ENCODE results near the gene GALT.

DNA sequence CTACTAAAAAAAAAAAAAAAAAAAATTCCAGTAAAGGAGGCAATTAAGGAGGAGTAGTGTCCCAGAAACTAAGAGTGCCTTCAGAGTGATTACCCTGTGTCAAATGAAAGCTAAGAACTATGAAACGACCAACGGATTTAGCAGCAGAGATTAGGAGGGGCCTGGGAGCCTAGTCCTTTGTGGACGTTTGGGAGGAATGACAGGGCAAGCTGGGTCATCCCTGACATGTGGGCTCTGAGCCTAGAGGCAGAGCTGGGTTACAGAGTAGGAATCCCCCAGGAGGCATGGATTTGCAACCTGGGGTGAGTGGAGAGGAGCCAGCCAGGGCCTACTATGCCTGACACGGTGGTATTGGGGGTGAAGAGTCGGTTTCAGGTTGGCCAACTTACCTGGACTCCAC is 13.3 kb upstream of the GALT start:
- TF ChIP-seq, protein P1, sequence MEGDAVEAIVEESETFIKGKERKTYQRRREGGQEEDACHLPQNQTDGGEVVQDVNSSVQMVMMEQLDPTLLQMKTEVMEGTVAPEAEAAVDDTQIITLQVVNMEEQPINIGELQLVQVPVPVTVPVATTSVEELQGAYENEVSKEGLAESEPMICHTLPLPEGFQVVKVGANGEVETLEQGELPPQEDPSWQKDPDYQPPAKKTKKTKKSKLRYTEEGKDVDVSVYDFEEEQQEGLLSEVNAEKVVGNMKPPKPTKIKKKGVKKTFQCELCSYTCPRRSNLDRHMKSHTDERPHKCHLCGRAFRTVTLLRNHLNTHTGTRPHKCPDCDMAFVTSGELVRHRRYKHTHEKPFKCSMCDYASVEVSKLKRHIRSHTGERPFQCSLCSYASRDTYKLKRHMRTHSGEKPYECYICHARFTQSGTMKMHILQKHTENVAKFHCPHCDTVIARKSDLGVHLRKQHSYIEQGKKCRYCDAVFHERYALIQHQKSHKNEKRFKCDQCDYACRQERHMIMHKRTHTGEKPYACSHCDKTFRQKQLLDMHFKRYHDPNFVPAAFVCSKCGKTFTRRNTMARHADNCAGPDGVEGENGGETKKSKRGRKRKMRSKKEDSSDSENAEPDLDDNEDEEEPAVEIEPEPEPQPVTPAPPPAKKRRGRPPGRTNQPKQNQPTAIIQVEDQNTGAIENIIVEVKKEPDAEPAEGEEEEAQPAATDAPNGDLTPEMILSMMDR (IDR thresholded peaks at IDR 0.05; ENCODE audit: low read depth, low read length, missing input control) = no peak
- TF ChIP-seq YY1 (IDR thresholded peaks at IDR 0.05) (no peak), RXRA (IDR thresholded peaks at IDR 0.05) (no peak), SP1 (IDR thresholded peaks at IDR 0.05) (no peak), RAD21 (IDR thresholded peaks at IDR 0.05) (no peak), FOXA1 (IDR thresholded peaks at IDR 0.05) (no peak), TAF1 (conservative IDR thresholded peaks at IDR 0.05) (no peak), GABPA (IDR thresholded peaks at IDR 0.05 in 1 of 2, conservative IDR thresholded peaks at IDR 0.05 in 1 of 2) (no peak), JUND (IDR thresholded peaks at IDR 0.05) (no peak), EGR1 (IDR thresholded peaks at IDR 0.05; ENCODE audit: low read depth in 2 of 2) (no peak)
- TF ChIP-seq, protein P2, sequence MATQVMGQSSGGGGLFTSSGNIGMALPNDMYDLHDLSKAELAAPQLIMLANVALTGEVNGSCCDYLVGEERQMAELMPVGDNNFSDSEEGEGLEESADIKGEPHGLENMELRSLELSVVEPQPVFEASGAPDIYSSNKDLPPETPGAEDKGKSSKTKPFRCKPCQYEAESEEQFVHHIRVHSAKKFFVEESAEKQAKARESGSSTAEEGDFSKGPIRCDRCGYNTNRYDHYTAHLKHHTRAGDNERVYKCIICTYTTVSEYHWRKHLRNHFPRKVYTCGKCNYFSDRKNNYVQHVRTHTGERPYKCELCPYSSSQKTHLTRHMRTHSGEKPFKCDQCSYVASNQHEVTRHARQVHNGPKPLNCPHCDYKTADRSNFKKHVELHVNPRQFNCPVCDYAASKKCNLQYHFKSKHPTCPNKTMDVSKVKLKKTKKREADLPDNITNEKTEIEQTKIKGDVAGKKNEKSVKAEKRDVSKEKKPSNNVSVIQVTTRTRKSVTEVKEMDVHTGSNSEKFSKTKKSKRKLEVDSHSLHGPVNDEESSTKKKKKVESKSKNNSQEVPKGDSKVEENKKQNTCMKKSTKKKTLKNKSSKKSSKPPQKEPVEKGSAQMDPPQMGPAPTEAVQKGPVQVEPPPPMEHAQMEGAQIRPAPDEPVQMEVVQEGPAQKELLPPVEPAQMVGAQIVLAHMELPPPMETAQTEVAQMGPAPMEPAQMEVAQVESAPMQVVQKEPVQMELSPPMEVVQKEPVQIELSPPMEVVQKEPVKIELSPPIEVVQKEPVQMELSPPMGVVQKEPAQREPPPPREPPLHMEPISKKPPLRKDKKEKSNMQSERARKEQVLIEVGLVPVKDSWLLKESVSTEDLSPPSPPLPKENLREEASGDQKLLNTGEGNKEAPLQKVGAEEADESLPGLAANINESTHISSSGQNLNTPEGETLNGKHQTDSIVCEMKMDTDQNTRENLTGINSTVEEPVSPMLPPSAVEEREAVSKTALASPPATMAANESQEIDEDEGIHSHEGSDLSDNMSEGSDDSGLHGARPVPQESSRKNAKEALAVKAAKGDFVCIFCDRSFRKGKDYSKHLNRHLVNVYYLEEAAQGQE (IDR thresholded peaks at IDR 0.05) = no peak
- TF ChIP-seq, protein P3, sequence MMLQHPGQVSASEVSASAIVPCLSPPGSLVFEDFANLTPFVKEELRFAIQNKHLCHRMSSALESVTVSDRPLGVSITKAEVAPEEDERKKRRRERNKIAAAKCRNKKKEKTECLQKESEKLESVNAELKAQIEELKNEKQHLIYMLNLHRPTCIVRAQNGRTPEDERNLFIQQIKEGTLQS (IDR thresholded peaks at IDR 0.05) = no peak
- TF ChIP-seq, protein P4, sequence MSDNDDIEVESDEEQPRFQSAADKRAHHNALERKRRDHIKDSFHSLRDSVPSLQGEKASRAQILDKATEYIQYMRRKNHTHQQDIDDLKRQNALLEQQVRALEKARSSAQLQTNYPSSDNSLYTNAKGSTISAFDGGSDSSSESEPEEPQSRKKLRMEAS (IDR thresholded peaks at IDR 0.05) = no peak
- TF ChIP-seq, protein P5, sequence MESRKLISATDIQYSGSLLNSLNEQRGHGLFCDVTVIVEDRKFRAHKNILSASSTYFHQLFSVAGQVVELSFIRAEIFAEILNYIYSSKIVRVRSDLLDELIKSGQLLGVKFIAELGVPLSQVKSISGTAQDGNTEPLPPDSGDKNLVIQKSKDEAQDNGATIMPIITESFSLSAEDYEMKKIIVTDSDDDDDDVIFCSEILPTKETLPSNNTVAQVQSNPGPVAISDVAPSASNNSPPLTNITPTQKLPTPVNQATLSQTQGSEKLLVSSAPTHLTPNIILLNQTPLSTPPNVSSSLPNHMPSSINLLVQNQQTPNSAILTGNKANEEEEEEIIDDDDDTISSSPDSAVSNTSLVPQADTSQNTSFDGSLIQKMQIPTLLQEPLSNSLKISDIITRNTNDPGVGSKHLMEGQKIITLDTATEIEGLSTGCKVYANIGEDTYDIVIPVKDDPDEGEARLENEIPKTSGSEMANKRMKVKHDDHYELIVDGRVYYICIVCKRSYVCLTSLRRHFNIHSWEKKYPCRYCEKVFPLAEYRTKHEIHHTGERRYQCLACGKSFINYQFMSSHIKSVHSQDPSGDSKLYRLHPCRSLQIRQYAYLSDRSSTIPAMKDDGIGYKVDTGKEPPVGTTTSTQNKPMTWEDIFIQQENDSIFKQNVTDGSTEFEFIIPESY (IDR thresholded peaks at IDR 0.05) = no peak

Data from liver (tissue), 3 donors.